Measurements from ENCODE around the gene TYK2.

GRCh38 chr19:10395436-10395835 lies 15.1 kb upstream of the TYK2 start:
- TF ChIP-seq CTCF (IDR thresholded peaks at IDR 0.05), result no peak
- no peak for TF ChIP-seq POLR2A (IDR thresholded peaks at IDR 0.05)
